OCI-LY1 (cell line): ENCODE measurements around the gene OR11A1.

ENCODE experiments used
- H2AFZ ChIP-seq: fragments of 200-600 bp; sonication (generic), shearing (Covaris generic); 2 replicates; pipeline ENCODE4 v1.6.0; 2014; ENCODE audit warnings: antibody characterized with exemption, mild to moderate bottlenecking, low read length
- H3F3A ChIP-seq: fragments of 200-600 bp; sonication (generic), shearing (Covaris generic); 2 replicates; pipeline ENCODE4 v1.6.0; 2014; ENCODE audit warnings: mild to moderate bottlenecking, antibody characterized with exemption, low read length, moderate library complexity; ENCODE audit not compliant: insufficient read depth
- H3K27ac ChIP-seq: fragments of 200-600 bp; sonication (generic); 2 replicates; pipeline ENCODE4 v1.5.1; 2014; ENCODE audit warnings: low read length, mixed run types, mild to moderate bottlenecking, low read depth; ENCODE audit not compliant: poor library complexity, severe bottlenecking
- H3K27me3 ChIP-seq: fragments of 200-600 bp; sonication (generic); 2 replicates; pipeline ENCODE4 v1.6.0; 2014; ENCODE audit warnings: antibody characterized with exemption, mild to moderate bottlenecking, low read length, moderate library complexity; ENCODE audit not compliant: insufficient read depth
- H3K36me3 ChIP-seq: fragments of 200-600 bp; sonication (generic); 2 replicates; pipeline ENCODE4 v1.6.1; 2014; ENCODE audit warnings: mild to moderate bottlenecking, antibody characterized with exemption, low read length, moderate library complexity, mixed read lengths; ENCODE audit not compliant: insufficient read depth
- H3K4me1 ChIP-seq: fragments of 200-600 bp; sonication (generic); 2 replicates; pipeline ENCODE4 v1.5.1; 2014; ENCODE audit warnings: mild to moderate bottlenecking, low read length, moderate library complexity; ENCODE audit not compliant: insufficient read depth, severe bottlenecking
- H3K4me2 ChIP-seq: fragments of 200-600 bp; sonication (generic), shearing (Covaris generic); 2 replicates; pipeline ENCODE4 v1.6.1; 2014; ENCODE audit warnings: low read length
- H3K4me3 ChIP-seq: fragments of 200-600 bp; sonication (generic); 2 replicates; pipeline ENCODE4 v1.5.1; 2014; ENCODE audit warnings: low read length, low read depth, mild to moderate bottlenecking, mixed read lengths; ENCODE audit not compliant: poor library complexity, severe bottlenecking
- H3K79me2 ChIP-seq: fragments of 200-600 bp; shearing (Covaris generic); 2 replicates; pipeline ENCODE4 v1.6.1; 2016; ENCODE audit warnings: mixed run types, low read length, mixed read lengths; ENCODE audit not compliant: insufficient read depth
- H3K9ac ChIP-seq: fragments of 200-600 bp; sonication (generic), shearing (Covaris generic); 2 replicates; pipeline ENCODE4 v1.6.1; 2014; ENCODE audit warnings: mild to moderate bottlenecking, low read length, mixed read lengths
- H3K9me2 ChIP-seq: fragments of 200-600 bp; sonication (generic), shearing (Covaris generic); 2 replicates; pipeline ENCODE4 v1.6.1; 2014; ENCODE audit warnings: low read depth, mild to moderate bottlenecking, low read length, mixed read lengths
- H3K9me3 ChIP-seq: fragments of 200-600 bp; shearing (Covaris generic); 2 replicates; pipeline ENCODE4 v1.6.1; 2014; ENCODE audit warnings: low read length, mixed read lengths
- H4K20me1 ChIP-seq: fragments of 200-600 bp; sonication (generic), shearing (Covaris generic); 2 replicates; pipeline ENCODE4 v1.6.0; 2016; ENCODE audit warnings: mild to moderate bottlenecking, low read length; ENCODE audit not compliant: insufficient read depth
- CTCF ChIP-seq: fragments of 200-600 bp; sonication (generic), shearing (Covaris generic); IDR thresholded peaks from 2 replicates; pipeline ENCODE4 v1.5.1; 2017; ENCODE audit warnings: mild to moderate bottlenecking, antibody characterized with exemption, low read length, moderate library complexity, mixed read lengths
- EZH2 ChIP-seq: fragments of 200-600 bp; sonication (generic), shearing (Covaris generic); IDR thresholded peaks from 2 replicates; pipeline ENCODE4 v1.8.0; 2017; ENCODE audit warnings: borderline replicate concordance, mixed run types, mild to moderate bottlenecking, antibody characterized with exemption, low read length, moderate library complexity, mixed read lengths

OR11A1 gene

GRCh38 chr6:29462022-29462421 is 5.2 kb upstream of the OR11A1 start:
- no peaks in the 10 kb centered on the region for H3K4me1 ChIP-seq
- H3K9me2 ChIP-seq = no peaks in the 10 kb centered on the region
- no peak overlapping the region for H3K4me2 ChIP-seq
- H3K4me3 ChIP-seq = no peak overlapping the region
- TF ChIP-seq CTCF = no peak
- no peak for TF ChIP-seq EZH2
- no peaks in the 10 kb centered on the region for H4K20me1 ChIP-seq
- H3K36me3 ChIP-seq = no peaks in the 10 kb centered on the region
- no peaks in the 10 kb centered on the region for H3K9me3 ChIP-seq
- H3K79me2 ChIP-seq = no peaks in the 10 kb centered on the region
- no peak overlapping the region for H2AFZ ChIP-seq
- no peaks in the 10 kb centered on the region for H3F3A ChIP-seq
- H3K27me3 ChIP-seq = no peaks in the 10 kb centered on the region
- no peak overlapping the region for H3K27ac ChIP-seq
- no peak overlapping the region for H3K9ac ChIP-seq

GRCh38 chr6:29461021-29461814 is 4.3 kb upstream of the OR11A1 start:
- no peak overlapping the region for H3K4me3 ChIP-seq
- H2AFZ ChIP-seq = no peak overlapping the region
- no peaks in the 10 kb centered on the region for H3F3A ChIP-seq
- H3K36me3 ChIP-seq = no peaks in the 10 kb centered on the region
- H3K27me3 ChIP-seq = no peaks in the 10 kb centered on the region
- no peaks in the 10 kb centered on the region for H3K9me3 ChIP-seq
- no peaks in the 10 kb centered on the region for H3K9me2 ChIP-seq
- no peaks in the 10 kb centered on the region for H3K79me2 ChIP-seq
- no peak overlapping the region for H3K4me2 ChIP-seq
- H3K4me1 ChIP-seq = no peaks in the 10 kb centered on the region
- no peak for TF ChIP-seq CTCF
- TF ChIP-seq EZH2 = no peak
- no peak overlapping the region for H3K27ac ChIP-seq
- H4K20me1 ChIP-seq = no peaks in the 10 kb centered on the region
- H3K9ac ChIP-seq = no peak overlapping the region

GRCh38 chr6:29451471-29452193 is 5.2 kb downstream of the OR11A1 start:
- Histone ChIP-seq H3K9me2 (no peaks in the 10 kb centered on the region; the same call in 1 of the 2 replicates), H3K9me3 (no peaks in the 10 kb centered on the region), H4K20me1 (no peaks in the 10 kb centered on the region), H2AFZ (no peak overlapping the region), H3K9ac (no peak overlapping the region), H3K4me3 (no peak overlapping the region), H3K27me3 (0 out of 2 replicates have a peak, but pooled peaks cover 3% of the 10 kb centered on the region), H3K27ac (no peak overlapping the region), H3K36me3 (no peaks in the 10 kb centered on the region), H3K4me2 (no peak overlapping the region), H3F3A (no peaks in the 10 kb centered on the region), H3K4me1 (no peaks in the 10 kb centered on the region), H3K79me2 (no peaks in the 10 kb centered on the region)
- no peak for TF ChIP-seq CTCF
